Heart left ventricle (tissue), 13 donors: Measurements from ENCODE around the gene TFDP1.

Source experiments
- POLR2A ChIP-seq, 2 donors: fragments of 450-650 bp; IDR thresholded peaks; one replicate each; pipeline ENCODE4 v1.6.1; 2017; ENCODE audit warnings: antibody characterized with exemption in 2 of 2, mild to moderate bottlenecking in 2 of 2, moderate library complexity in 2 of 2
- TF ChIP-seq, protein P1 (sequence below), 12 donors: fragments of 200-600 bp; sonication (generic) in 4 of 12; IDR thresholded peaks; one replicate each; pipeline versions ENCODE4 v1.5.0 to v1.8.0; 2018 to 2022; ENCODE audit warnings: antibody characterized with exemption in 12 of 12, mild to moderate bottlenecking in 5 of 12
- donor health status: ischemic (EF 13 %, LVEDD 7.1; RV severe dilation, severe dysfunction).
- donor health status: DM: no; HTN: yes; CAD: no.
- donor health status: DM: no; HTN: no; CAD: no.
- donor health status: ischemic (EF 25% LVEDD 6.9; RV normal size, moderate dysfunction).
- donor health status: ischemic (EF 25% LVEDD 5.7; RV mildly dilated, moderate dysfunction).
- donor health status: ischemic (EF 35%, LVEDD 5.7; RV mildly dilated, moderate dysfunction).
- donor health status: nonischemic (EF 11% LVEDD 7.7; RV severe dilation, severe dysfunction).
- donor health status: DM: yes; HTN: yes; CAD: no.
- donor health status: PGD.
- donor health status: ischemic (EF 29% LVEDD 5.4; RV normal size, mild dysfunction).
- donor health status: nonischemic (EF 23%, LVEDD 6.1; RV moderate dilation, normal function).

DNA sequence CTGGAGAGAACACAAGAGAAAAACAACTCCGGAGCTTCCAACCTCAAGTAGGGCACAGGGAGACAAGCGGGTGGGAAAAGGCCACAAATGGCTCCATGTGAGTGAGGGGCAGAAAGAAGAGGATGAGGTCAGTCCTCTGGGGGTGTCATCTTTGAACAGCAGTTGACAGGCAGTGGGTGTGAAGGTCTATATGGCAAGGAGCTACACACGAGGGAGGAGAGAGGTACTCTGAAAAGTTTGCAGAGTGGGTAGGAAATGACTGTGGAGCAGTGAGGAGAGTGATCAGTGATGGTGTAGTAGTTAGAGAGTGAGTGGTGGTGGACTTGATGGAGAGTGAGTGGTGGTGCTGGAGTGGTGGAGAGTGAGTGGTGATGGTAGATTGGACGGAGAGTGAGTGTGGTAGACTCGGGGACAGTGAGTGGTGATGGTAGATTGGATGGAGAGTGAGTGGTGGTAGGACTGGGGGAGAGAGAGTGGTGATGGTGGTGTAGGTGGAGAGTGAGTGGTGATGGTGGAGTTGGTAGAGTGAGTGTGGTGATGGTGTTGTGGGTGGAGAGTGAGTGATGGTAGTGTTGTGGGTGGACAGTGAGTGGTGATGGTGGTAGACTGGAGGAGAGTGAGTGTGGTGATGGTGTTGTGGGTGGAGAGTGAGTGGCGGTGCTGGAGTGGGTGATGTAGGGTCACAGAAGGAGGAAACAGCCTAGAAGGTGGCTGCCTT, 4.0 kb downstream of the TFDP1 start:
- TF ChIP-seq, protein P1, sequence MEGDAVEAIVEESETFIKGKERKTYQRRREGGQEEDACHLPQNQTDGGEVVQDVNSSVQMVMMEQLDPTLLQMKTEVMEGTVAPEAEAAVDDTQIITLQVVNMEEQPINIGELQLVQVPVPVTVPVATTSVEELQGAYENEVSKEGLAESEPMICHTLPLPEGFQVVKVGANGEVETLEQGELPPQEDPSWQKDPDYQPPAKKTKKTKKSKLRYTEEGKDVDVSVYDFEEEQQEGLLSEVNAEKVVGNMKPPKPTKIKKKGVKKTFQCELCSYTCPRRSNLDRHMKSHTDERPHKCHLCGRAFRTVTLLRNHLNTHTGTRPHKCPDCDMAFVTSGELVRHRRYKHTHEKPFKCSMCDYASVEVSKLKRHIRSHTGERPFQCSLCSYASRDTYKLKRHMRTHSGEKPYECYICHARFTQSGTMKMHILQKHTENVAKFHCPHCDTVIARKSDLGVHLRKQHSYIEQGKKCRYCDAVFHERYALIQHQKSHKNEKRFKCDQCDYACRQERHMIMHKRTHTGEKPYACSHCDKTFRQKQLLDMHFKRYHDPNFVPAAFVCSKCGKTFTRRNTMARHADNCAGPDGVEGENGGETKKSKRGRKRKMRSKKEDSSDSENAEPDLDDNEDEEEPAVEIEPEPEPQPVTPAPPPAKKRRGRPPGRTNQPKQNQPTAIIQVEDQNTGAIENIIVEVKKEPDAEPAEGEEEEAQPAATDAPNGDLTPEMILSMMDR (IDR thresholded peaks at IDR 0.05) = no peak
- no peak for TF ChIP-seq POLR2A (IDR thresholded peaks at IDR 0.05)
